GM23338 (cell line): Measurements from ENCODE around the gene FRAT2. TPM values are rescaled to one million over a fixed set of nuclear protein-coding genes. Genes with fewer than 3 reads are reported as not detected.
A peak's percentile ranks its signal among the peaks of the same experiment; 100 is the strongest.

Source experiments
- ATAC-seq: fragments of 200-7000 bp; cut with Tn5 transposase; 3 replicates; pipeline ENCODE4 v1.9.1; 2020
- DNase-seq: peaks from one replicate; pipeline ENCODE4 v3.0.0-alpha.2; 2015; ENCODE audit warnings: low spot score
- H2AFZ ChIP-seq: fragments of 200-600 bp; sonication (generic); 2 replicates; pipeline ENCODE4 v1.8.0; 2016; ENCODE audit warnings: antibody characterized with exemption, mild to moderate bottlenecking, moderate library complexity
- H3F3A ChIP-seq: fragments of 200-600 bp; sonication (generic); replicated peaks from 2 replicates; pipeline ENCODE4 v1.8.0; 2017; ENCODE audit warnings: antibody characterized with exemption, mixed run types, low read depth
- H3K27ac ChIP-seq: fragments of 200-600 bp; sonication (generic); 2 replicates; pipeline ENCODE4 v1.6.1; 2016; ENCODE audit warnings: low read depth
- H3K27me3 ChIP-seq: fragments of 200-600 bp; sonication (generic); 2 replicates; pipeline ENCODE4 v1.8.0; 2016; ENCODE audit warnings: mild to moderate bottlenecking, mixed run types, moderate library complexity; ENCODE audit not compliant: insufficient read depth
- H3K36me3 ChIP-seq: fragments of 200-600 bp; sonication (generic); 2 replicates; pipeline ENCODE4 v1.8.0; 2016; ENCODE audit warnings: mild to moderate bottlenecking; ENCODE audit not compliant: insufficient read depth
- H3K4me1 ChIP-seq: fragments of 200-600 bp; sonication (generic); 2 replicates; pipeline ENCODE4 v1.8.0; 2016; ENCODE audit warnings: mild to moderate bottlenecking, moderate library complexity; ENCODE audit not compliant: insufficient read depth
- H3K4me2 ChIP-seq: fragments of 200-600 bp; sonication (generic); 2 replicates; pipeline ENCODE4 v1.7.1; 2017; ENCODE audit warnings: mixed run types
- H3K4me3 ChIP-seq: fragments of 200-600 bp; sonication (generic); 2 replicates; pipeline ENCODE4 v1.6.1; 2016; ENCODE audit warnings: mixed run types
- H3K79me2 ChIP-seq: fragments of 200-600 bp; sonication (generic); replicated peaks from 2 replicates; pipeline ENCODE4 v1.8.0; 2017; ENCODE audit warnings: mild to moderate bottlenecking; ENCODE audit not compliant: insufficient read depth
- H3K9me2 ChIP-seq: fragments of 200-600 bp; sonication (generic); 2 replicates; pipeline ENCODE4 v1.8.0; 2017; ENCODE audit not compliant: insufficient read depth
- H4K20me1 ChIP-seq: fragments of 200-600 bp; sonication (generic); replicated peaks from 2 replicates; pipeline ENCODE4 v1.8.0; 2017; ENCODE audit warnings: mild to moderate bottlenecking; ENCODE audit not compliant: insufficient read depth
- H3K27ac Mint-ChIP-seq: 2 replicates; pipeline ENCODE4 v1.8.0; 2020; ENCODE audit warnings: inconsistent platforms, mild to moderate bottlenecking, moderate library complexity, mixed read lengths
- H3K27me3 Mint-ChIP-seq: 3 replicates; pipeline ENCODE4 v1.8.0; 2022; ENCODE audit warnings: low read depth, mild to moderate bottlenecking, moderate library complexity, mixed read lengths, inconsistent platforms; ENCODE audit not compliant: insufficient read depth, poor library complexity
- H3K36me3 Mint-ChIP-seq: 3 replicates; pipeline ENCODE4 v1.8.0; 2021; ENCODE audit warnings: low read depth, mild to moderate bottlenecking, inconsistent platforms, moderate library complexity, mixed read lengths
- H3K4me1 Mint-ChIP-seq: 3 replicates; pipeline ENCODE4 v1.8.0; 2020; ENCODE audit warnings: mild to moderate bottlenecking, inconsistent platforms, mixed read lengths
- H3K4me3 Mint-ChIP-seq: 3 replicates; pipeline ENCODE4 v1.8.0; 2021; ENCODE audit warnings: moderate library complexity, mild to moderate bottlenecking, inconsistent platforms, mixed read lengths
- H3K9me3 Mint-ChIP-seq: 3 replicates; pipeline ENCODE4 v1.8.0; 2020; ENCODE audit warnings: moderate library complexity, mild to moderate bottlenecking, inconsistent platforms, mixed read lengths
- CREB1 ChIP-seq: fragments of 250-450 bp; sonication (Bioruptor Pico); IDR thresholded peaks from 2 replicates; pipeline ENCODE4 v1.5.0; 2020; ENCODE audit warnings: low read depth, mild to moderate bottlenecking, moderate library complexity
- CTCF ChIP-seq, 2 experiments: fragments of 200-600 bp in 1 of 2; sonication (generic) in 1 of 2; conservative IDR thresholded peaks; 2 replicates each; pipeline versions ENCODE4 v1.5.1 to v1.6.1; 2016 to 2017; ENCODE audit warnings: antibody characterized with exemption in 2 of 2, low read depth in 2 of 2, mild to moderate bottlenecking in 2 of 2, moderate library complexity in 1 of 2
- ETS1 ChIP-seq: IDR thresholded peaks from 2 replicates; pipeline ENCODE4 v1.6.1; 2016; ENCODE audit warnings: antibody characterized with exemption
- EZH2 ChIP-seq: fragments of 200-600 bp; sonication (generic); IDR thresholded peaks from one replicate; pipeline ENCODE4 v1.8.0; 2017; ENCODE audit warnings: antibody characterized with exemption, mild to moderate bottlenecking, low read depth; ENCODE audit not compliant: unreplicated experiment
- EZH2phosphoT487 ChIP-seq: fragments of 200-600 bp; sonication (generic); IDR thresholded peaks from one replicate; pipeline ENCODE4 v1.8.1; 2018; ENCODE audit warnings: antibody characterized with exemption; ENCODE audit not compliant: unreplicated experiment
- NANOG ChIP-seq: IDR thresholded peaks from 2 replicates; pipeline ENCODE4 v1.6.1; 2016; ENCODE audit warnings: antibody characterized with exemption, borderline replicate concordance
- POLR2AphosphoS5 ChIP-seq: IDR thresholded peaks from 2 replicates; pipeline ENCODE4 v1.6.1; 2016; ENCODE audit warnings: antibody characterized with exemption, low read depth
- REST ChIP-seq: IDR thresholded peaks from one replicate; pipeline ENCODE4 v1.6.1; 2018; ENCODE audit warnings: antibody characterized with exemption; ENCODE audit not compliant: unreplicated experiment
- STAT1 ChIP-seq: IDR thresholded peaks from one replicate; pipeline ENCODE4 v1.6.1; 2016; ENCODE audit warnings: antibody characterized with exemption; ENCODE audit not compliant: unreplicated experiment
- ZNF114 ChIP-seq: fragments of 250-450 bp; sonication (Bioruptor Pico); IDR thresholded peaks from 2 replicates; pipeline ENCODE4 v1.5.0; 2020; ENCODE audit warnings: mild to moderate bottlenecking, moderate library complexity
- ZNF331 ChIP-seq: fragments of 250-450 bp; sonication (Bioruptor Pico); IDR thresholded peaks from 2 replicates; pipeline ENCODE4 v1.5.0; 2020; ENCODE audit warnings: low read depth, mild to moderate bottlenecking, moderate library complexity
- polyA plus RNA-seq: library from polyadenylated mRNA; unstranded; fragments of >200 nt; fragmentation: Nextera tagmentation; extraction: Ambion mirVana; gene quantifications from 2 replicates; pipeline ENCODE4 v1.2.1, GENCODE V29; 2016
- total RNA-seq: library from RNA; depleted of rRNA; stranded (reverse); fragments of >200 nt; shearing (Covaris generic); gene quantifications from 2 replicates; pipeline ENCODE4 v1.2.3, GENCODE V29; 2014

FRAT2 gene
- total and polyA plus RNA-seq, 2 experiments from 2014 or later: 24.5 to 109 TPM

GRCh38 chr10:97311111-97311626 is 23.4 kb downstream of the FRAT2 start (continued):
- TF ChIP-seq REST: no peak
- TF ChIP-seq NANOG: no peak
- TF ChIP-seq STAT1: no peak
- no peak for TF ChIP-seq ETS1
- TF ChIP-seq ZNF331 (CRISPR knock-in tag): no peak
- TF ChIP-seq POLR2AphosphoS5: no peak
- no peak for TF ChIP-seq CREB1 (CRISPR knock-in tag)
- TF ChIP-seq EZH2phosphoT487: no peak
- TF ChIP-seq CTCF (conservative IDR thresholded peaks at IDR 0.05; ENCODE audit: low read depth in 2 of 2): no peak; a peak in 1 of 4 replicates
- no peak for TF ChIP-seq ZNF114 (CRISPR knock-in tag)
- TF ChIP-seq EZH2: no peak

GRCh38 chr10:97307866-97308780 is 26.4 kb downstream of the FRAT2 start:
- no peaks in the 10 kb centered on the region for H4K20me1 ChIP-seq
- H2AFZ ChIP-seq: peak overlapping the region; percentile 74; the same call in 1 of the 2 replicates
- Mint-ChIP-seq H3K4me3 (no peak overlapping the region), H3K27ac (no peak overlapping the region), H3K4me1 (no peaks in the 10 kb centered on the region), H3K27me3 (peaks cover 6% of the 10 kb centered on the region), H3K36me3 (no peaks in the 10 kb centered on the region), H3K9me3 (no peaks in the 10 kb centered on the region)
- no peaks in the 10 kb centered on the region for H3F3A ChIP-seq
- ATAC-seq (no peak), DNase-seq (no peak)
- H3K27ac ChIP-seq: no peak overlapping the region
- TF ChIP-seq POLR2AphosphoS5 (no peak), STAT1 (no peak)
- no peak overlapping the region for H3K4me2 ChIP-seq
- no peaks in the 10 kb centered on the region for H3K36me3 ChIP-seq
- H3K79me2 ChIP-seq: no peaks in the 10 kb centered on the region
- H3K4me1 ChIP-seq: no peaks in the 10 kb centered on the region
- peaks cover 5% of the 10 kb centered on the region; the same call in 1 of the 2 replicates for H3K9me2 ChIP-seq
- H3K27me3 ChIP-seq: no peaks in the 10 kb centered on the region
- H3K4me3 ChIP-seq: no peak overlapping the region
